GM19328 (cell line): ENCODE measurements around the gene PIMREG.

Experiments used
- ATAC-seq: cut with Tn5 transposase; IDR thresholded peaks from one replicate; pipeline ENCODE4 v1.9.1; 2021; ENCODE audit warnings: mild to moderate bottlenecking, moderate library complexity; ENCODE audit not compliant: unreplicated experiment

PIMREG gene

GRCh38 chr17:6437466-6437865 is 6.8 kb upstream of the PIMREG start:
- no peak for ATAC-seq

GRCh38 chr17:6437956-6438355 is 6.3 kb upstream of the PIMREG start:
- ATAC-seq: no peak

DNA sequence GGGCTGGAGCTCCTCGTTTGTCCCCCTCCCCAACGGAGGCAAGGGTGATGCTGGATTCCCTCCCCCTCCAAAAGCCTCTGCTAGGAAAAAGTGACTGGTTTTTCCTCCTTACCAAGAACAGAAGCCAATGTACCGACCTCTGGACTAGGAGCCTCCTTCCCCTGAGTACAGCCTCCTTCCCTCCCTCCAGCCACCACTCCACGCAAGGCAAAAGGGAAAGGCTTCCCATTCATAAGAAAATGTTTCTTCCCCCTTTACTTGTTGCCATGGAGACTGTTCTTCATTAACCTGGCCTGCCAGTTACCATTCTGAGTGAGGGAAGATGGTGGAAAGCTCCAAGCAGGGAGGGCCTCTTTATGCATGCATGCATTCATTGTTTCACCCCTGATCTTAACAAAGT is 4.3 kb upstream of the PIMREG start:
- no peak for ATAC-seq

DNA sequence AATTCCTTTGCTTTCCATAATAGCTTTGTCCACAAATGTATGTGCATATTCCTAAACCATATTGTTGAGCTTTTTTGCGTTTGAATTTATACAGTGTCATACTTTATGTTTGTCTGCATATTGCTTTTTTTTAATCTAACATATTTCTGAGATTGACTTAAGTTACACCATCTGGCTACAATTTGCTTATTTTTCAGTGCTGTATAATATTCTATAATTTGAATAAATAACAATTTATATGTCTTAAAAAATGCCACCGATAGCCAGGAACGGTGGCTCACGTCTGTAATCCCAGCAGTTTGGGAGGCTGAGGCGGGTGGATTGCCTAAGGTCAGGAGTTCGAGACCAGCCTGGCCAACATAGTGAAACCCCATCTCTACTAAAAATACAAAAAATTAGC is 1.5 kb upstream of the PIMREG start:
- no peak for ATAC-seq

- no peak for ATAC-seq
Observed at GRCh38 chr17:6444571-6445335, 498 bp downstream of the PIMREG start.

GRCh38 chr17:6446516-6447100 is 2.4 kb downstream of the PIMREG start:
- no peak for ATAC-seq

GRCh38 chr17:6448473-6448872 is 4.2 kb downstream of the PIMREG start:
- ATAC-seq: no peak

GRCh38 chr17:6449307-6449706 is 5.1 kb downstream of the PIMREG start:
- ATAC-seq: no peak

GRCh38 chr17:6450926-6451832 is 6.9 kb downstream of the PIMREG start:
- no peak for ATAC-seq

- ATAC-seq: no peak
Observed at GRCh38 chr17:6452471-6453266, 8.4 kb downstream of the PIMREG start.

- ATAC-seq: no peak
Observed at GRCh38 chr17:6453279-6454024, 9.2 kb downstream of the PIMREG start.

DNA sequence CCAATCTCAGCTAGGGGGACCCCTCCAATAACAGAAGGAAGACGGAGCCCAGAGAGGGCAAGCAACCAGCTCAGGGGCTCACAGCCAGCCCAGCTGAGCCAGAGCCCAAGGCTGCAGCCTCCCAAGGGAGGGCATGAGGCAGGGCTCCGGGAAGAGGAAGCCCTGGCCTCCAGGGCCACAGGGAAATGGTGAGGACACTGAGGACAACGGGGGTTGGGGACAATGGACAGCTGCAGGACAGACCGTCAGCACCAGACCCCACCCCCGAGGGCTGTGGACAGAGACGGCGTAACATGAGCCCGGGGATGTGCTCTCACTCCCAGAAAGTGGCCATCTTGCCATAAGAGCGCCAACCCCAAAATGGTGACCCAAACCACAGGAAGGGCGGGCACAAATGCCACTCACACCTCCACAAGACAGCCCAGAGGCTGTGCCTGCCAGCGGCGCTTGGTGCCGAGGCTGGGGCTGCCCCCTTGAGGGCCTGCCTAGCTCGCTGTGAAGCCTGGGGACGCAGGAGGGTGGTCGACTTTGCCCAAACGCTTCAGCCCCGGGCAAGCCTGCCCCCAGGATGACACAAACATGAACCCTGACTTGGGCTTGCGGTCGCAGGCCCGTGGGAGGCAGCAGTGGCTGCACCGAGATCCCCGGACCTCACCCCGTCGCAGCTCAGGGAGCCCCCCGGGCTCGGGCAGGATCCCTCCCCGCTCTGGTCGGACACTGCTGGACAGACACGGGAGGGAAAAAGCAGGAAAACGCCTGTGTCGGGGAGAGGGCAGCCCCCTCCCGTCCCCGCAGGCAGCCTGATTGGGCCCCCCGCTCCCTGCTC is 10.5 kb downstream of the PIMREG start:
- no peak for ATAC-seq

DNA sequence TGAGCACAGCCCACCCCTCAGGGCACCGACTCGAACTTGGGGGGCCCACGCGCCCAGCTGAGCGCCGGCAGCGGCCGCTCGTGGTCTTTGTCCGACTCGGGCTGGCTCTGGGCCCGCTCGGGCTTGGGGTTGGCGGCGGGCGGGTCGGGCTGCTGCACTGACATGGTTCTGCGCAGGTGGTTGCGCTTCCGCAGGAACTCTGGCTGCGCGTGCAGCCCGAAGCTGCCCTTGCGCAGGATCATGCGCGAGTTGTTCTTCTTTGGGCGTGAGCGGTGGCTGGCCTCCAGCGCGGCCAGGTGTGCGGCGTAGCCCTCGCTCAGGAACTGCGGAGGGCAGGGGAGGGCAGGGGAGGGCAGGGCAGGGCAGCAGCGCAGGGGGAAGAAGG is 11.1 kb downstream of the PIMREG start:
- ATAC-seq: no peak

DNA sequence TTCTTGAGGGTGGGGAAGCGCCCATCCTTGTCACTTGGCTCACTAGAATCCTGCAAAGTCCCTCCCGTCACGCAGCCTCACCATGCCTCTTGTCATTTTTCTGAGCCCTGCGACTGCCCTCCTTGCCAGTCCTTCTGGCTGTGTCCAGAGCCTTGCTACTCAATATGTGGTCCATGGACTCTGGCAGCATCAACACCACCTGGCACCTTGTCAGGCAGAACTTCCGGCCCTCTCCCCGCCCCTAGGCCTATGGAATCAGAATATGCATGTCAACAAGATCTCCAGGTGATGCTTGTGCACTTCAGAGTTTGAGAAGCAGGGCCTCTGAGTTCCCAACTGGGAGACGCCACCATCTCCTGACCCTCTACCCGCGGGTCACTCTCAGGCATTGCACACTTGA is 12.1 kb downstream of the PIMREG start:
- ATAC-seq: no peak

- no peak for ATAC-seq
Observed at GRCh38 chr17:6456914-6457687, 12.8 kb downstream of the PIMREG start.

DNA sequence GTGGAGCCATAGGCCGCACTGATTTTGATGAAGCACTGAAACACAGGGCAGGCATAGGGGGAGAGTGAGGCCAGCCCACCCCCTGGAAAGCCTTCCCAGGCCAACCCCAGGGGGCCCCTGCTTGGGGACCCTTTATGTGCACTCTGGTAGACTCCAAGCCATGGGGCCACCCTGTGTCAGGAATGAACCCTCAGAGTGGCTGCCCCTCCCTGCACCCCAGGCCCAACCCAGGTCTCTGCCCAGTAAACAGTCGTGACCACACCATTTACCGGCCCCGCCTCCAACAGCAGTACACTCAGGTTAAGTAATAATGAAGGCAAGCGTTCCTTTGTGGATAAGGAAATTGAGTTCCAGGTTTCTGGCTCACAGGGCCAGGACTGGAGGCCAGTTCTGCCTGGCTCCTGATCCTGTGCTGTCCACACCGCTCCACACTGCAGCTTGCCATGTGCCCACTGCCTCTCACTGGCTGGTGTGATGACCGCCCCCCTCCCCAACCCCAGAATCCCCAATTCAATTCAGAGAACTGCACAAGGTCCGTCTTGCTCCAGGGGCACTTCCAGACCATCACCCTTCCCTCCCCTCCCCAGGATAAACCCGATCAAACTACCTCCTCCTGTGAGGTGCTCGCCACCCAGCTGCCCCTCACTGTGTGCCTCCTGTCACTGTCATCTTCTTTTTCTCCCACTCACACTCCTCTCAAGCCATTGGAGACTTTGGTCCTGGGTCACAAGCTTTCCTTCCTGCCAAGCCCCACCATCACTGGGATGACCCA is 13.6 kb downstream of the PIMREG start:
- ATAC-seq: no peak

DNA sequence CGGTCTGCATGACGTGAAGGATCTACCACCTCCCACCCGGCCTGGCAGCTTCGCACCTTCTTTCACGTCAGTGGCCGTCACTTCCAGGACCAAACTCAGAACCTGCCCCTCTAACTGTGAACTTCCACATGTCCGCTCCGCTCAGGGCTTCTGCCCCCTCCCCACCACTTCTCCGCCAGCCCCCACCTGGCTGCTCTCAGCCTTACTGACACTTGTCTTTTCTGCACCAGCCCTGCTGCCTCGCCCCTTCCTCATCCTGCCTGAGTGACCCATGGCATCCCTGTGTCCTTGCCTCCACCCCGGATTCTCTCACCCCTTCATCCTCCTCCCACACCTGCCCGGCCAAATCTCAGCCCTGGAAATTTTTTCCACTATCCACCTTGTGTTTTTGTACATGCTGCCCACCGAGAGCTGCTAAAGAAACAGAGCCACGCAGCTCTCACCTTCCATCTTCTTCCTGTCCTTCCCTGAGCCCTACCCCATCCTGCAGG is 14.2 kb downstream of the PIMREG start:
- ATAC-seq: no peak
